HG02571 (cell line): ENCODE data around the gene TFG.

Experiments used
- ATAC-seq: cut with Tn5 transposase; IDR thresholded peaks from one replicate; pipeline ENCODE4 v1.9.1; 2021; ENCODE audit warnings: mild to moderate bottlenecking, moderate library complexity; ENCODE audit not compliant: unreplicated experiment

TFG gene

DNA sequence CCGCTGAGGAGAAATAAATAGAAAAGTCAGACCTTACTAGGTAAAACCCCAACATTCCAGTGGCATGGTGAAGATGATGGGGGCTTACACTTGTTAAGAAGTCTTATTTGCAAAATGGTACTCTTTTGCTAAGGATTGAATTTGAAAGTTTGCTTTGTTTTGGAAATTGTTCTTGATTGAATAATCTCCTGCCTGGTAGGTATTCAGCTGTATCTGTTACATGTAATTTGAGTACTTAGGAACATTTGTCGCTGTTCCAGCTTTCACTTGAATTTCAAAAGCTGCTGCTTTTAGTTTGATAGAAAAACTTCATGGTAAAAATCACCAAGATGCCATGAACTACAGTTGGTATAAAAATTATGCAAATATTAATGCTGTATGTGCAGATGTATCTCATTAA lies 44.6 kb downstream of the TFG start:
- no peak for ATAC-seq

DNA sequence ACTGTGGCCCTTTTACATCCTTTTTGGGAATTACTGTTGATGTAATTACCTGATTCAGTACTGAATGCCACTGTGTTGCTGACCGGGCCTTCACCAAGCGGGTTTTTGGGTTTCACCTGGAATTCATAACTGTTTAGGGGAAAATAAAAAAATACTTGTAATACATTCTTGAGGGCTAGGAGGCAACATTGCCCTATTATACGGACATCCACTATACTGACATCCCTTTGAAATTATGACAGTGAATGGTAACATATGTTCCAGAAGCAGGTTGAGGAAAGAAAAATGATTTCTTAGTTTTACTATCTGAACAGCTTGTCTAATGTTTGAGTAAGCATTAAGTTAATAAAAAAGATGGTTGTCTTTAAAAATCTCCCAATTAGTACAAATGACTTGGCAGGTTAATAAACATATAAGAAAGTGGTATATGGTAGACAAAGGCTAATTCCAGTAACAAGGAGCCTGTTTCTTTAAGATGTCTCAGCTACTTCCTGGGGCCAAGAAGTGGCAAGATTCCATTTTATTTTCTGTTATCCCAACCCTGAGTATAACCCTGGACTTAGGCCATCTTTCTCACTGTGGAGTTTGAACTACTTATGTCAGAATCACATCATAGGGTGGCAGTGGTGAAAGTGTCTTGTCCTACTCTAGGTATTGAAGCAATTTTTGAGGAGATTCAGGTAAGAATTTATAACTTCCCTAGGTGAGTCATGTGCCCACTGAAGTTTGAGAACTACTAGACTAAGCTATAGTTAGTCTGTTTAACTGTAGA lies 45.5 kb downstream of the TFG start:
- ATAC-seq, result no peak

DNA sequence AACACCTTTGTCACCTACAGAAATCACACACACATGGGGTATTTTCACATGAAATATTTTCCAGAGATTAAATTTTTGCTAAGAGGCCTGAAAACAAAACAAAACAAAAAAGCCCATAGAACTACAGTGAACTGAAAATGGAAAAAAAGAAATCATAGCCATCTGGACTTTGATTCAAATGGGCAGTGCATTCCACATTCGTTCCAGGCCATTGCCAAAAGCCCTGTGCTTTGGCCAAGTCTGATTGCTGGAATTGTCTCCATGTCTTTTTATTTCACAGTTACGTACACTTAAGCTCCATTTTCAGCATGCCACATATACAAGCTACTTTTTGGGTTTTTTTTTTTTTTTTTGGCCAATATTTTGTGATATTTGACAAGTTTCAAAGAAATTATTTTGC lies 47.1 kb downstream of the TFG start:
- ATAC-seq, result no peak

DNA sequence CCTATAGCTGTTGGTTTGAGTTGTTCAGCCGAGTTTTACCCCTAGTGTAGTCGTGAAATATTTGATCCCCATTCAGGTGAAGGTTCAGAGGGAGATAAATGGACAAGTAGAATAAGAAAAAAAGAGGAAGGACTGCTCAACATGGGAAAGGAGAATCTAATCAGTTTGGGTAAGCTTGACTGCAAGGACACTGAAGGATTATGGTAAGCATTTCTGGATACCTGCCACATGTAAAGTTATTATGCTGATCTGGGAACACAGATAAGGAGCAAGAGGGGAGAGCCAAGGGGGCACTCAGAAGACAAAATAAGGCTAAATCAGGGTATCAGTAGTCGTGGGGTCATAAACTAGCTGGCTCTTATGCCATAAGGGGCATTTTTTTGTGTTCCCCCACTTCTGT lies 49.9 kb downstream of the TFG start:
- no peak for ATAC-seq

DNA sequence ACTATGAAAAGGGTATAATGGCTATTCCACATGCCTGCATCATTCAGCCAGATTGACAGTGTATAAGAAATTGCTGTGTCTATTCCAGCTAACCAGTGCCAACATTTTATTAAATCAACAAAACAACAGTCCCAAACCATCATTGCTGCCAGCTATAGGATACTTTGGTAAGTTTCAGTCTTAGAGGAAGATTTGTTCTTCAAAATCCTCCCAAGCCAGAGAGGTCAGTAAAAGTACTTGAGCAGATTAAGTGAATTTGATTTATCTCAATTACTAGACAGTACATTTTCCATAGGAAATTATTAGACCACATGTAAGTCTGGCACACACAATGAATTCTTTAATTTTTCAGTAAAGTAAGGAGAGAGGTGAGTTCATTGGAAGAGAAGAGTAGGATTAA lies 50.7 kb downstream of the TFG start:
- ATAC-seq, result no peak

DNA sequence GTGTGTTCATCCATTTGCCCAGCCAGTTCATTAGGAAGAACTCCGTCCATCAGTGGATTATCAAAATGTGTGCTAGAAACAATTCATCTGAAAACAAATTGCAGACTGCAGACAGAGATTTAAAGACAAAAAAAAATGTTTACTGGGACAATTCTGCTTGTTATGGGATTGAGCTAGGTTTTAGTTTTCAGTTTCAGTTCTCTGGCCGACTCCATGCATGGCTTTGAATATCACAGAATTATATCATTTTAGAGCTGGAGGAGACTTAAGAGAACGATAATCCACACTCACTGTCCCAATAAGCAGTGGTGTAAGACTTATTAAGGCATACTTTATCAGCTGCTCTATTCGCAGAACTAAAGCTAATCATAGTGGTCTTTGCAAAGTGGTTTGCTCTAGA lies 51.1 kb downstream of the TFG start:
- ATAC-seq, result no peak

DNA sequence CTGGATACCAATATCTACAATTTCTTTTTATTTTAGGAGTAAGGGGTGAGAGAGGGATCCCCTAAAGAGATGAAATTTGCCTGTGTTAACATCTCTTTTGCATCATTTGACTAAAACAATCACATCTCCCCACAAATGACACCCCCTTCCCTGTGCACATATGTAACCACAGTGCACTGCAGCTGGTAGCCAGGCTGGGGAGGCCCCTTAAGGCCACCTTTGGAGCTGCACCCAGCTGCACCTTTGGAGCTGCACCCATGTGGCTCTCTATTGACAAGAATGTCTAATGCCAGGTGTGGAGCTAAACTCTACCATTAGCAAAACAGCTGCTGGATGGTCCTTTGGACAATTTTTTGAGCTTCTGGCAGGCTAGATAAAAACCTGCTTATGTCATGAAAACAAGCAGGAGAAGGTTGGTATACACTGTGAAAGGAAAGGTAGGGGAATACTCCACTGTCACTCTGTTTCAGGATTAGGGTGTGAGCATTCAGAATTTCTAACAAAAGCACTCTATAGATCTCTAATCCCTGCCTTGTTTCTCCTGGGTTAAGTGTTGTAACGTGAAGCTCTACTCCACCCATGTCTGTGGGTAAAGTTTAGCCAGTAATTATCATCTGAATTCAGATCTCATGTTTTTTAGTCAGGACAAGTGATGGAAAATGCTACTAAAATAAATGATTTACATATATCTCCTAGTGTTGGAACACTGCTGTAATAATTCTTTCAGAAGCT lies 52.1 kb downstream of the TFG start:
- peak; percentile 63 for ATAC-seq

DNA sequence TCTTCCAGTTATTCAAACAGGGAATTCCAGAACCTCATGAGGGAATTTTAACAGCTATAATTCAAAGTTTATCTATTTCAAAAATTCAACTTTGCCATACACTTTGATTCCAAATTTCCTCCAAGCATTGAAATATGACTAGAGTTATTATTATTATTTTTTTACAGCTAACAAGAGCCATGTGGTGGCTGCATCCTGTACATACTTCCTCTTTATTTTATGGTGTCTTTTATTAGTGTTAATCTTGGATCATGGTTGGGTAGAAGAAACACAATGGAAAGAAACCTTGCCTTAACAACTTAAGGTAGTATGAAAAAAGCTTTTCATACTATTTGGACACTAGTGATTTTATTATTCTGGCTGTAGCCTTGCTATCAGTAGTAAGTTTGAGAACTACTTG lies 52.7 kb downstream of the TFG start:
- ATAC-seq, result no peak

DNA sequence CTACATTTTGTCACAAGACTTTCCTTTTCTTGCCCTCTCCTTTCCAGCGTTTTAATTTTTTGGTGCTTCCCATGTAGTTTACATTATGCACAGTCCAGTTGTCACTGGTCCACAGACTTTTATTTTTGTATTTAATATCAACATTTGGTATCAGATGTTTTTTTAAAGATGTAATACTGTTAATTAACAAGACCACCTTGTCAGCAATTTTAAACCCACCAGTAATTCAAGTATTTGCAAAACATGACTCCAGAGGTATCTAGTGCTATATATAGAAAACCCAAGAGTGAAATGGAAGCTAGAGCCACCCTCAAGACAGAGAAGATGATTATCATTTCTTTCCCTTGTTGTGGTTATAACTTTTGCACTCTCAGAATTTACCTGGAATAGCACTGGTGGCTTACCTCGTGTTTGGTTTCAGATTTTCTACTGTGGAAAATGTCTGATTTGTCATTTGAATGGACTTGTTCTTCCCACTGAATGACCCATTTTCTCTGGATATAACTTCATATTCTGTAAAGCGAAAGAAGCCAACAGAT lies 56.2 kb downstream of the TFG start:
- no peak for ATAC-seq

DNA sequence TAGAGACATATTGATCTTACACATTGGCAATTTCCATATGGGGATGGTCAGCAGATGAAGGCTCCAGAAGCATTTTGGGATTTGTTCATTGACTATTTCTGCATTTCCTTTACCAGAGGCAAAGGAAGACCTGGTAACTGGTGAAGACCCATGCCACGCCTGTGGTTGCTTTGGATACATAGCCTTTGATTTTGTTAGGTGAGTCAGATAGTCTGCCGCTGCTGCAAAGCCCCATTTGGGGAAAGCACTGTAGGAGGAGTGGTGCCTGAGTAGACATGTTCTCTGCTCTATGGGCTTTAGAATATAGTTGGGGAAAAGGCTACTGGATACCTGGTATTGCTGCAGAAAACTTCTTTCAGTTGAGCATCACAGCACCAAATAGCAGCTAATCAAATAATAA lies 56.8 kb downstream of the TFG start:
- ATAC-seq, result no peak

DNA sequence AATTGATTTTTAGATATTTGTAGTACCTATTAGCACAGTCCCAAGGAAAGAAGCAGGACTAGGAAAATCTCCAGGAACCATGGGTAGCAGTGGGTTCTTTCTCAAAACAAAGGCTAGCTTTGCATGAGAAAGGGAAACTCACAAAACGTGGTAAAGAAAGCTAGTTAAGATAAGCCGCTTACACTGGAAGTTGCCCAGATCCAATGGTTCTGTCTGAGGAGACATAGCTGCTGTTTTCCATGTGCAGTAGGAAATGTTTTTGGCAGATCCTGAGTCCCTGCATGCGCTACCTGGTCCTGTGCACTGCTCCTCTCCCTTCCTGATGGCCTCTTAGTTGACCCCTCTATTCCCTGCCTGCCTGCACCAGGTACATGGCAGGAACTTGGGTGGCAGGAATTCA lies 60.4 kb downstream of the TFG start:
- no peak for ATAC-seq

DNA sequence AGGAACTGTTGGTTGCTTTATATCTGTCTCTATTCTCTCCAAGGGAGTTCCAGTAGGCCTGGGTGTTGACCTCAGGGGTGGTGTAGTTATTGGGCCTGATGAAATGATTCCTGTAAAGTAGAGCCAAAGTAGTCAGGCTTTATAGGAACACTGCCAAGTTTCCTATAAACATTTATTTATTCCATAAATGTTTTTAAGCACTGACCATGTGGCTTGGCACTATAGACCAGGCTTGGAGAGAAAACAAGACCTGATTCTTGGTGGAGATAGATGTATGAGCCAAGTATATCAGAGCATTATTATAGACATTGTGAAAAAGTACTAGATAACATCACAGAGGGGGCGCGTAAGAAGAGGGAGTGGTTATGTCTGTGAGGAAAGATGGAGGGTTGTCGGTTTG lies 65.9 kb downstream of the TFG start:
- no peak for ATAC-seq

DNA sequence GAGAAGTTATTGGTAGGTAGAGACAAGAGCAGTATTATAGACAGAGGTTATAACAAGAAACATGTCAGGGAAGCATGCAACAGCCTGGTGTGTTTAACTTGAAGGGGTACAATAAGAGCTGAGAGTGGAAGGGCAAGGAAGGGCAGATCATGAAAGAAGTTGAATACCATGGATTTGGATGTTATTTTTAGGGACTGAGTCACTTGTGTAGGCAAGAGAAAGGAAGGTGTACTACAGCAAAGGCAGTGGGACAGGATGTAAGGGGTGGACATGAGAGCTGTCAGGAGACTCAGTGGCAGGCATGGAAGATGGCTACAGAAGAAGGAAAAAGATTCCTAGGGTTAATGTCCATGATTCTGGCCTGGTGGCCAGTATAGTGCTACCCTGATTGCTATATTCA lies 66.4 kb downstream of the TFG start:
- no peak for ATAC-seq

DNA sequence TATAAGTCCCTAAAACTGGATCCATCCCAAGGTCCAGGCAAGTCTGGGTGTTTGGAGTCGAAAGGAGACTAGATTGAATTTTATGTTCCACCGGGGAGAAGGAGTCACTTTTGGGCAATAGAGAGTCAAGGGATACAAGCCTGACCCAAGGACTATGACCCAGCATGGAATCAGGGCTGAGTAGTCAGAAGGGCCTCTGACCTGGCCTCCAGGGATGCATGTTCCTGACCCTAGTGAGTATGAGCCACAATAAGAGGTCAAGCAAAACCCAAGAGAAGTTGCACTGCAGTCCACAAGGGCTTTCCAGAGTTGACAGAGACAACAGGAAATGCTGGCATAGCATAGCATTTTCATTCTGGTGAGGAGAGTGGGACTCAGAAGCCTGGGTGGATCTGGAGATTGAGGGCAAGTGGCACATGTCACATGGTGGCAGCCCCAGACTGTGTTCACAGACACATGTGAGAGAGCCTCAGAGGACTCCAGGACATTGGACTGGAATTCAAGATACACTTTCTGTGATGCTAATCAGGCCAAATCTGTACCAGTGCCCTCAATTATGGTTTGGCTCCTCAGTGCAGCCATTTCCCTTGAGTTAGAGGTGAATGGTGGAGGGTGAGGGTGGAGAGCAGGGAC lies 66.9 kb downstream of the TFG start:
- ATAC-seq, result no peak

DNA sequence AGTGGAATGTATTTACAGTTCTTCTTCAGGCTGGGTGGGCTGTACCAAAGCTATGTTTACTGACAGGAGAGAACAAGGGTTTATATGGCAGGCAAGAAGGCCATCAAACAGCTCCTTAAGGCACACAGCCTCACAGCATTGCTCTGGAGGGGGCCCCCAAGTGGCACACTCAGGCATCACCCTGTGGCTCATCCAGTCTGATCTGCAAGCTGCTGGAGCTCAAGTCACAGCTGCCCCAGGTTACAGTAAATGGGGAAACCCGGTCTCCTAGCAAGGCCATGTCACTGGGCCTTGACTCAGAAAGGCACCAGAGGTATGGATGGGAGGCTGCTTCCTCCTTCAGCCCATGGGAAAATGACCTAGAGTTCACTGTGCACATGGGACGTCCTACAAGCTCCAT lies 67.5 kb downstream of the TFG start:
- ATAC-seq, result no peak

DNA sequence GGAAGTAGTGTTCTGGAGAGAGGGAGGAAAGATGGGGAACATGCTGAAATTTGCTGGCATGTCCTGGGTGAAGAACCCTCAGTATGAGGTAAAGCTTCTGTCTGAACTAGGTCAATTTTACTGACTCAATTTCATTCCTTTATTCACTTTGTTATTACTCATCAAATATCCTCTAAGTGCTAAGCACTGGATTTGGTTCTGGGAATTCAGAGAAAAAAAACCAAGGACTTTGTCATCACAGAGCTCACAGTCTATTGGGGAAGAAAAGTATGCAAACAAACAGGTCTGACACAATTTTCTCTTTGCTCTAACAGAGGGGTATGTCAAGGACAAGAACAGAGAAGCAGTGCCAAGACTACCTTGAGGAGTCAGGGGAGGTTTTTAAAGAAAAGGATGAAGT lies 68.0 kb downstream of the TFG start:
- ATAC-seq, result no peak

DNA sequence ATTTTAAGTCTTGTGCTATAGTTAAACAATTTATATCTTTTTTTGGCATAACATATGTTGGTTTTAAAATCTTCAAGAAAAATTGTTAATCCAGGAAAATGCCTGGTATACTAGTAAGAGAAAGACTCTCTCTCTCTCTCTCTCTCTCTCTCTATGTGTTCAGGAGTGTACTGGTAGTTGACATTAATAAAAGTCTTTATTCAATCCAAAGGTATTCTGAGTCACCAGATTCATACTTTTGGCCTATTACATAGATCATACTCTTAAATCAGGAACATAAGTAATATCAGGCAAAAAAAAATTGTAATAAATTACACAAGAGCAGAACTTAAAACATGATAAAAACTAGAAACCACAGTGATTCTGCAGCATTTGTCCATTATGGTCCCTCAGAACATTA lies 70.2 kb downstream of the TFG start:
- ATAC-seq, result no peak

DNA sequence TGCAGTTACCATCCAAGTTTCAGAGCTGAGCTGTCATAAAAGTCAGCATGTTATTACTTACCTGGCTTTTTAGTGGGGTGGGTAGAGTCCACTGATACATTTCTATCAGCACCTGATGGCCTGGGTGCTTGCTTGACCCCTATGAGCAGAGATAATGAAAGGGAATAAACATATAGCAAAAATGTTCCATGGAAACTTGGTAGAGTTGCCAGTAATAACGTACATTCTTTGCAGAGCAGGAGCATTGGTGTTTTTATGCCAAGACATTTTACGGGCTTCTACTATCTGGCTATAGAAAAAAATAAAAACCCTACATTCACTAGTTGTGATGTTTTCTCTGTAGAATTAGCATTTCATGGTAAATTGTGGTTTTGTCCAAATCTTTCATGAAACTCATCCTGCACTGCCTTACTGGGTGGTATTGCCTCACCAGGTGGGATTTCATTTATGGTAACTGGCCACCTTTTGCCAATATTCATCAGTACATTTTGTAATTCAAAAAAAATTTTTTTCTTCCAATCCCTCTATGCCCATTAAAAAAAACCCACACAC lies 70.9 kb downstream of the TFG start:
- ATAC-seq, result no peak

DNA sequence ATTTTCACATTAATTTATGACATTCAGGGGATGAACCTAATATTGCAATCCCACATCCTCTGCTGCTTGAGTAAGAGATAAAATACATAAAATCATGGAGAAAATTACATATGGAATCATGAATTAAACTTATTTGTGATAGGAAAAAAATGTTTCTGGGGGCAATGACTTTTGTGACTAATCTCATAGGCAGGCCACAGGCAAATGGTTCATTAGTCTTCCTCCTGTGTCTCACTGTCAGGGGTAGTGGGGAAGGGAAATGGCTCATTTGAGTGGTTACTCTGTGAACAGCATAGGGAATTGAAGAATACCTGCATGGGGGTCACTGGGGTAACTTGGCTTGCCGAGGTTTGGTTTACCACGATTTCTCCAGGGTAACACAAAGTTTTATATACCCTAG lies 72.0 kb downstream of the TFG start:
- no peak for ATAC-seq

DNA sequence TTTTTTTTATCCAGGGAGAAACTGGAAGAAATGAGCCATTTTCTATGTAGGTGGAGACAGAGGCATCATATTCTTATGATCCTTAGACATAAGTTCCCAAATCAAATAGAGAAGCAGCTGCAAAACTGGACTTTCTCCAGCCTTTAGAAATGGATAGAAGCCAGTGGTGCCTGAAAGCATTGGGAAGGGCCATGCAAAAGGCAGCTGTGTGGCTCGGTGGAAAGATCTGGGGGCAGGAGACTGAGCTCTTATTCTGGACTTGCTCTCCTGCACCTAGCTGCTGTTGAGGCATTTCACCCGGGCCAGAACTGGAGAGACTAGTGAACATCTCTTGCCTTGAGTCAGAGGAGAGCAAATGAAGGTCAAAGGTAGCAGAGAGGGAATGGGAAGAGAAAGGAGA lies 73.1 kb downstream of the TFG start:
- no peak for ATAC-seq

DNA sequence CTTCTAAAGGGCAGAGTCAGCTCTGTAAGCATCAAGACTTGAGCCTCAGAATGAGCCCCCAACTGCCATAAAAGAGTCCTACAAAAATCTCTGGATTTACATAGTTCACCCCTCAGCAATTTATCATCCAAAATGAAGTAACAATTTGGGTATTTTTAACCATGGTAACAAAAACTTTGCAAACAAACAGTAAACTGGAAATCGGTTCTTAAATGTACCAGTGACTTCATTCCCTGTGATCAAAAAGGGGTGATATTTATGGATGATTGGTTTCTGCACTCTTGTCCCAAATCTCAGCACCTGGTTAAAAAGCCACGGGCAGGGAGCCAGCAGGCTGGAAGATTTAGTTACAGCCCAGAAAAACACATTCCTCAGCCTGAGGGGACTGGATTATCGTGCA lies 73.6 kb downstream of the TFG start:
- no peak for ATAC-seq

DNA sequence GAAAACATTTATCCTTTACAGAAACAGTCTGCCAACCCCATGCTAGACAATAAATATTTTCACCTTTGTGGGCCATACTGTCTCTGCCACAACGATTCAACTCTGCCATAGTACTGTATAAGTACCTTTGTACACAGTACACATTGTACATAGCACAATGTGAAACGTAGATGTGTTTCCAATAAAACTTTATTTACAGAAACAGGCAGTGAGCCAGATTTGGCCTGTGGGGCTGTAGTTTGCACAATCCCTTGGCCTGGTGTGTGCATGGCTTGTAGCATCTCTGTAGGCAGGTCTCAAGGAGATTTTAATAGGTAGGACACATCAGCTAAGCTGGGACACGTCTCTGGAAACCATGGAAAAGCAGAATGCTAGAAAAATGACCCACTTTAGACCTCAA lies 74.3 kb downstream of the TFG start:
- no peak for ATAC-seq
